ENCODE results near the gene KCTD17.

- TF ChIP-seq, protein P1, sequence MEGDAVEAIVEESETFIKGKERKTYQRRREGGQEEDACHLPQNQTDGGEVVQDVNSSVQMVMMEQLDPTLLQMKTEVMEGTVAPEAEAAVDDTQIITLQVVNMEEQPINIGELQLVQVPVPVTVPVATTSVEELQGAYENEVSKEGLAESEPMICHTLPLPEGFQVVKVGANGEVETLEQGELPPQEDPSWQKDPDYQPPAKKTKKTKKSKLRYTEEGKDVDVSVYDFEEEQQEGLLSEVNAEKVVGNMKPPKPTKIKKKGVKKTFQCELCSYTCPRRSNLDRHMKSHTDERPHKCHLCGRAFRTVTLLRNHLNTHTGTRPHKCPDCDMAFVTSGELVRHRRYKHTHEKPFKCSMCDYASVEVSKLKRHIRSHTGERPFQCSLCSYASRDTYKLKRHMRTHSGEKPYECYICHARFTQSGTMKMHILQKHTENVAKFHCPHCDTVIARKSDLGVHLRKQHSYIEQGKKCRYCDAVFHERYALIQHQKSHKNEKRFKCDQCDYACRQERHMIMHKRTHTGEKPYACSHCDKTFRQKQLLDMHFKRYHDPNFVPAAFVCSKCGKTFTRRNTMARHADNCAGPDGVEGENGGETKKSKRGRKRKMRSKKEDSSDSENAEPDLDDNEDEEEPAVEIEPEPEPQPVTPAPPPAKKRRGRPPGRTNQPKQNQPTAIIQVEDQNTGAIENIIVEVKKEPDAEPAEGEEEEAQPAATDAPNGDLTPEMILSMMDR (IDR thresholded peaks at IDR 0.05) = no peak
- TF ChIP-seq, protein P2, sequence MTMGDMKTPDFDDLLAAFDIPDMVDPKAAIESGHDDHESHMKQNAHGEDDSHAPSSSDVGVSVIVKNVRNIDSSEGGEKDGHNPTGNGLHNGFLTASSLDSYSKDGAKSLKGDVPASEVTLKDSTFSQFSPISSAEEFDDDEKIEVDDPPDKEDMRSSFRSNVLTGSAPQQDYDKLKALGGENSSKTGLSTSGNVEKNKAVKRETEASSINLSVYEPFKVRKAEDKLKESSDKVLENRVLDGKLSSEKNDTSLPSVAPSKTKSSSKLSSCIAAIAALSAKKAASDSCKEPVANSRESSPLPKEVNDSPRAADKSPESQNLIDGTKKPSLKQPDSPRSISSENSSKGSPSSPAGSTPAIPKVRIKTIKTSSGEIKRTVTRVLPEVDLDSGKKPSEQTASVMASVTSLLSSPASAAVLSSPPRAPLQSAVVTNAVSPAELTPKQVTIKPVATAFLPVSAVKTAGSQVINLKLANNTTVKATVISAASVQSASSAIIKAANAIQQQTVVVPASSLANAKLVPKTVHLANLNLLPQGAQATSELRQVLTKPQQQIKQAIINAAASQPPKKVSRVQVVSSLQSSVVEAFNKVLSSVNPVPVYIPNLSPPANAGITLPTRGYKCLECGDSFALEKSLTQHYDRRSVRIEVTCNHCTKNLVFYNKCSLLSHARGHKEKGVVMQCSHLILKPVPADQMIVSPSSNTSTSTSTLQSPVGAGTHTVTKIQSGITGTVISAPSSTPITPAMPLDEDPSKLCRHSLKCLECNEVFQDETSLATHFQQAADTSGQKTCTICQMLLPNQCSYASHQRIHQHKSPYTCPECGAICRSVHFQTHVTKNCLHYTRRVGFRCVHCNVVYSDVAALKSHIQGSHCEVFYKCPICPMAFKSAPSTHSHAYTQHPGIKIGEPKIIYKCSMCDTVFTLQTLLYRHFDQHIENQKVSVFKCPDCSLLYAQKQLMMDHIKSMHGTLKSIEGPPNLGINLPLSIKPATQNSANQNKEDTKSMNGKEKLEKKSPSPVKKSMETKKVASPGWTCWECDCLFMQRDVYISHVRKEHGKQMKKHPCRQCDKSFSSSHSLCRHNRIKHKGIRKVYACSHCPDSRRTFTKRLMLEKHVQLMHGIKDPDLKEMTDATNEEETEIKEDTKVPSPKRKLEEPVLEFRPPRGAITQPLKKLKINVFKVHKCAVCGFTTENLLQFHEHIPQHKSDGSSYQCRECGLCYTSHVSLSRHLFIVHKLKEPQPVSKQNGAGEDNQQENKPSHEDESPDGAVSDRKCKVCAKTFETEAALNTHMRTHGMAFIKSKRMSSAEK (CRISPR knock-in tag; IDR thresholded peaks at IDR 0.05; ENCODE audit: borderline replicate concordance) = no peak
- TF ChIP-seq ATF2 (CRISPR knock-in tag; IDR thresholded peaks at IDR 0.05; ENCODE audit: borderline replicate concordance, low read depth) = no peak
- no peak for TF ChIP-seq CREB1 (CRISPR knock-in tag; IDR thresholded peaks at IDR 0.05)
- TF ChIP-seq ERG (CRISPR knock-in tag; IDR thresholded peaks at IDR 0.05) = no peak
Observed at GRCh38 chr22:37057226-37057625, 5.7 kb downstream of the KCTD17 start.

Data from WTC11 (cell line).